WTC11 (cell line): Measurements from ENCODE around the gene CMBL. TPM values are rescaled to one million over a fixed set of nuclear protein-coding genes. Genes with fewer than 3 reads are reported as not detected.

ENCODE experiments used
- ATAC-seq: fragments of 200-7000 bp; cut with Tn5 transposase; 2 replicates; pipeline ENCODE4 v1.10.0; 2021; ENCODE audit warnings: mild to moderate bottlenecking, moderate library complexity
- CTCF ChIA-PET: fragments of 300-600 bp; sonication (Branson Sonifier 250); formaldehyde crosslinking; loops from one replicate; lab custom pipeline; 2021; ENCODE audit warnings: antibody characterized with exemption; lab: Charles Lee
- POLR2A ChIA-PET: fragments of 350-600 bp; sonication (Branson Sonifier 250); formaldehyde crosslinking; loops from one replicate; lab custom pipeline; 2021; ENCODE audit warnings: antibody characterized with exemption; lab: Charles Lee
- DNase-seq: peaks from one replicate; pipeline ENCODE4 v3.0.0; 2021; ENCODE audit warnings: low spot score
- H3K27ac Mint-ChIP-seq: 2 replicates; pipeline ENCODE4 v1.8.0; 2021; ENCODE audit warnings: mixed read lengths
- H3K27me3 Mint-ChIP-seq: 2 replicates; pipeline ENCODE4 v1.8.0; 2021; ENCODE audit warnings: low read depth, mild to moderate bottlenecking, moderate library complexity, mixed read lengths
- H3K36me3 Mint-ChIP-seq: 2 replicates; pipeline ENCODE4 v1.8.0; 2021; ENCODE audit warnings: mixed read lengths
- H3K4me1 Mint-ChIP-seq: 2 replicates; pipeline ENCODE4 v1.8.0; 2022; ENCODE audit warnings: mixed read lengths
- H3K4me3 Mint-ChIP-seq: 2 replicates; pipeline ENCODE4 v1.8.0; 2021; ENCODE audit warnings: mild to moderate bottlenecking, moderate library complexity, mixed read lengths
- H3K9me3 Mint-ChIP-seq: 2 replicates; pipeline ENCODE4 v1.8.0; 2021; ENCODE audit warnings: mixed read lengths
- ARID4B ChIP-seq: sonication (generic); formaldehyde crosslinking; IDR thresholded peaks from 2 replicates; pipeline ENCODE4 v1.8.0; 2023; ENCODE audit warnings: missing genetic modification reagents, mild to moderate bottlenecking, borderline replicate concordance
- E2F4 ChIP-seq: sonication (generic); formaldehyde crosslinking; IDR thresholded peaks from 2 replicates; pipeline ENCODE4 v1.8.1; 2022; ENCODE audit warnings: low read depth, mild to moderate bottlenecking, moderate library complexity, missing genetic modification reagents, borderline replicate concordance
- E2F5 ChIP-seq: sonication (generic); formaldehyde crosslinking; IDR thresholded peaks from 2 replicates; pipeline ENCODE4 v1.8.1; 2022; ENCODE audit warnings: mild to moderate bottlenecking, moderate library complexity, missing genetic modification reagents
- EMX1 ChIP-seq: fragments of 250-450 bp; sonication (Bioruptor Pico); IDR thresholded peaks from 2 replicates; pipeline ENCODE4 v1.8.0; 2021; ENCODE audit warnings: mild to moderate bottlenecking
- FOXJ3 ChIP-seq: sonication (generic); formaldehyde crosslinking; IDR thresholded peaks from 2 replicates; pipeline ENCODE4 v1.9.0; 2021; ENCODE audit warnings: missing genetic modification reagents, mild to moderate bottlenecking, borderline replicate concordance
- FOXP4 ChIP-seq: sonication (generic); formaldehyde crosslinking; IDR thresholded peaks from 2 replicates; pipeline ENCODE4 v1.8.0; 2022; ENCODE audit warnings: mild to moderate bottlenecking, missing genetic modification reagents
- OVOL2 ChIP-seq: fragments of 250-450 bp; sonication (Bioruptor Pico); IDR thresholded peaks from 2 replicates; pipeline ENCODE4 v1.9.0; 2021; ENCODE audit warnings: mild to moderate bottlenecking, borderline replicate concordance
- PRDM15 ChIP-seq: sonication (generic); formaldehyde crosslinking; IDR thresholded peaks from 2 replicates; pipeline ENCODE4 v1.8.0; 2022; ENCODE audit warnings: missing genetic modification reagents
- RORB ChIP-seq: fragments of 250-450 bp; sonication (Bioruptor Pico); IDR thresholded peaks from 2 replicates; pipeline ENCODE4 v1.9.0; 2021; ENCODE audit warnings: mild to moderate bottlenecking
- SOX15 ChIP-seq: fragments of 250-450 bp; sonication (Bioruptor Pico); IDR thresholded peaks from 2 replicates; pipeline ENCODE4 v1.9.0; 2021; ENCODE audit warnings: mild to moderate bottlenecking
- STAT6 ChIP-seq: sonication (generic); formaldehyde crosslinking; conservative IDR thresholded peaks from 2 replicates; pipeline ENCODE4 v1.8.1; 2023; ENCODE audit warnings: mild to moderate bottlenecking, low read depth, missing genetic modification reagents, moderate library complexity
- ZBTB43 ChIP-seq: sonication (generic); formaldehyde crosslinking; IDR thresholded peaks from 2 replicates; pipeline ENCODE4 v1.8.1; 2023; ENCODE audit warnings: mild to moderate bottlenecking, missing genetic modification reagents
- total RNA-seq: library from RNA; stranded (reverse); gene quantifications from 3 replicates; pipeline ENCODE4 v1.2.3, GENCODE V29; 2021

The CMBL gene
- total RNA-seq, 1 experiment from 2014 or later, result 34.0 TPM

GRCh38 chr5:10251405-10251804, 56.3 kb downstream of the CMBL start (continued):
- no peak for TF ChIP-seq ARID4B
- TF ChIP-seq ZBTB43, result no peak
- TF ChIP-seq E2F5 (CRISPR knock-in tag), result no peak
- no peak for TF ChIP-seq FOXJ3
- TF ChIP-seq, all 79 proteins: peak for 0

GRCh38 chr5:10250806-10251276, 56.9 kb downstream of the CMBL start:
- Mint-ChIP-seq H3K27me3 (no peaks in the 10 kb centered on the region), H3K27ac (peak overlapping the region; percentile 92), H3K4me1 (peaks cover 41% of the 10 kb centered on the region), H3K36me3 (peaks cover 43% of the 10 kb centered on the region), H3K4me3 (peak overlapping the region; percentile 98), H3K9me3 (no peaks in the 10 kb centered on the region)
- no peak for ATAC-seq
- CTCF ChIA-PET, result interaction anchor here (1.4 to 2.0 kb wide), 3 partner anchors 33 to 114 kb away, joined by 5 to 7 read pairs (median 5); no protein-coding TSS in a partner anchor
- DNase-seq, result no peak
- TF ChIP-seq SOX15 (CRISPR knock-in tag), result no peak
- TF ChIP-seq EMX1 (CRISPR knock-in tag), result peak; percentile 48; the same call in 1 of the 2 replicates
- POLR2A ChIA-PET, result interaction anchor here (0.6 to 1.3 kb wide), 4 partner anchors 8 to 127 kb away, joined by 3 read pairs; no protein-coding TSS in a partner anchor

- POLR2A ChIA-PET, result interaction anchor here (0.6 to 1.3 kb wide), 8 partner anchors 9 to 705 kb away, joined by 3 to 7 read pairs (median 3); partner anchors contain the start of gene MARCHF6
- H3K9me3 Mint-ChIP-seq, result no peaks in the 10 kb centered on the region
- TF ChIP-seq E2F4 (CRISPR knock-in tag) (no peak), FOXP4 (CRISPR knock-in tag) (peak; percentile 63), RORB (no peak), OVOL2 (CRISPR knock-in tag) (no peak), PRDM15 (CRISPR knock-in tag) (no peak), STAT6 (CRISPR knock-in tag) (no peak)
These were observed 57.5 kb downstream of the CMBL start, which contains the start of gene CCT5 for GRCh38 chr5:10249948-10250805. TSS of gene CCT5 (plus strand) at chr5:10250280. CDS start at chr5:10250341, 61 bp downstream.

More at GRCh38 chr5:10249948-10250805, 57.5 kb downstream of the CMBL start, which contains the start of gene CCT5:
- DNase-seq (peak; percentile 79), ATAC-seq (peak; percentile 67)
- Mint-ChIP-seq H3K27me3 (no peaks in the 10 kb centered on the region), H3K36me3 (peaks cover 36% of the 10 kb centered on the region), H3K4me3 (peak within 1 kb of the TSS; percentile 98), H3K4me1 (peaks cover 41% of the 10 kb centered on the region), H3K27ac (peak within 1 kb of the TSS; percentile 98)
- CTCF ChIA-PET, result interaction anchor here (0.6 to 2.0 kb wide), 5 partner anchors 34 to 295 kb away, joined by 3 to 7 read pairs (median 5); no protein-coding TSS in a partner anchor
